ENCODE data around the gene INSL6. TPM values are rescaled to one million over a fixed set of nuclear protein-coding genes. Genes with fewer than 3 reads are reported as not detected.

INSL6 gene
- total RNA-seq (not detected), polyA plus RNA-seq (not detected)

- no peak within 1 kb of the TSS for H3K27ac ChIP-seq (ENCODE audit: low read depth, low read length)
- no peak within 1 kb of the TSS for H3K4me3 ChIP-seq (ENCODE audit: low read length in 2 of 2)
- CTCF ChIA-PET (ENCODE audit: partially characterized antibody) = interaction anchor here (0.9 to 6.8 kb wide), 17 partner anchors 8 to 443 kb away, joined by 3 to 186 read pairs (median 8); partner anchors contain the start of genes CD274, PLGRKT and RIC1
- H3K27me3 ChIP-seq (ENCODE audit: insufficient read depth, low read length) = no peaks in the 10 kb centered on the region
- Mint-ChIP-seq H3K27ac (peak within 1 kb of the TSS in 5 of 7 donors; percentile 8 to 54 (median 17)), H3K4me3 (peak within 1 kb of the TSS in 1 of 8 donors; percentile 48), H3K9me3 (peaks cover 0 to 6% (median 0%) of the 10 kb centered on the region in 8 donors), H3K36me3 (no peaks in the 10 kb centered on the region), H3K4me1 (peaks cover 4 to 13% (median 11%) of the 10 kb centered on the region in 4 donors), H3K27me3 (peaks cover 0 to 1% of the 10 kb centered on the region in 2 donors)
- H3K36me3 ChIP-seq (ENCODE audit: insufficient read depth, low read length) = no peaks in the 10 kb centered on the region
- no peaks in the 10 kb centered on the region for H3K9me3 ChIP-seq (ENCODE audit: control insufficient read depth in 1 of 2, low read length in 2 of 2)
- intact Hi-C loops (cut with micrococcal nuclease) = loop anchor here (5.0 kb wide), 3 partner anchors 142 to 423 kb away; no protein-coding TSS in a partner anchor
- POLR2A ChIA-PET (ENCODE audit: partially characterized antibody) = interaction anchor here (1.4 to 2.6 kb wide), 5 partner anchors 241 to 404 kb away, joined by 6 to 11 read pairs (median 9); partner anchors contain the start of genes CD274 and PLGRKT
- no peak for DNase-seq
- H3K4me1 ChIP-seq (ENCODE audit: insufficient read depth, low read length) = peaks cover 10% of the 10 kb centered on the region
These were observed at the start of gene INSL6 for GRCh38 chr9:5185220-5185840. Gene INSL6, minus strand, starts transcription at chr9:5185639. Its CDS starts 37 bp downstream, at chr9:5185602.

- Histone ChIP-seq H3K4me3 (ENCODE audit: low read length in 2 of 2) (no peak within 1 kb of the TSS), H3K36me3 (ENCODE audit: insufficient read depth, low read length) (no peaks in the 10 kb centered on the region), H3K4me1 (ENCODE audit: insufficient read depth, low read length) (no peaks in the 10 kb centered on the region), H3K27ac (ENCODE audit: low read depth, low read length) (no peak within 1 kb of the TSS), H3K9me3 (ENCODE audit: control insufficient read depth in 1 of 2, low read length in 2 of 2) (no peaks in the 10 kb centered on the region), H3K27me3 (ENCODE audit: insufficient read depth, low read length) (no peaks in the 10 kb centered on the region)
- no peak within 1 kb of the TSS for H3K27ac Mint-ChIP-seq
- no peaks in the 10 kb centered on the region for H3K36me3 Mint-ChIP-seq
- intact Hi-C loops (cut with micrococcal nuclease) = no loop called here
- ChIA-PET CTCF (ENCODE audit: partially characterized antibody) (no interaction called here), POLR2A (ENCODE audit: partially characterized antibody) (no interaction called here)
- no peaks in the 10 kb centered on the region for H3K4me1 Mint-ChIP-seq
- no peak for DNase-seq
- H3K9me3 Mint-ChIP-seq = peaks cover 0 to 4% (median 0%) of the 10 kb centered on the region in 8 donors
- no peak within 1 kb of the TSS for H3K4me3 Mint-ChIP-seq
- H3K27me3 Mint-ChIP-seq = peaks cover 4 to 9% of the 10 kb centered on the region in 2 donors
These were observed 45.8 kb upstream of the INSL6 start, which contains the start of gene INSL4 for GRCh38 chr9:5231212-5231611. Gene INSL4, plus strand, starts transcription at chr9:5231419. Its CDS starts 105 bp downstream, at chr9:5231524.

- Histone ChIP-seq H3K4me3 (ENCODE audit: low read length in 2 of 2) (no peak overlapping the region), H3K27ac (ENCODE audit: low read depth, low read length) (no peak overlapping the region), H3K4me1 (ENCODE audit: insufficient read depth, low read length) (no peaks in the 10 kb centered on the region), H3K36me3 (ENCODE audit: insufficient read depth, low read length) (no peaks in the 10 kb centered on the region), H3K27me3 (ENCODE audit: insufficient read depth, low read length) (no peaks in the 10 kb centered on the region), H3K9me3 (ENCODE audit: control insufficient read depth in 1 of 2, low read length in 2 of 2) (no peaks in the 10 kb centered on the region)
- H3K36me3 Mint-ChIP-seq = no peaks in the 10 kb centered on the region
- CTCF ChIA-PET (ENCODE audit: partially characterized antibody) = no interaction called here
- no peak for DNase-seq
- intact Hi-C loops (cut with micrococcal nuclease) = no loop called here
- H3K4me1 Mint-ChIP-seq = no peaks in the 10 kb centered on the region
- peaks cover 4 to 9% of the 10 kb centered on the region in 2 donors for H3K27me3 Mint-ChIP-seq
- POLR2A ChIA-PET (ENCODE audit: partially characterized antibody) = no interaction called here
- no peak overlapping the region for H3K27ac Mint-ChIP-seq
- peaks cover 0 to 6% (median under 1%) of the 10 kb centered on the region in 8 donors for H3K9me3 Mint-ChIP-seq
- no peak overlapping the region for H3K4me3 Mint-ChIP-seq
These were observed 45.1 kb upstream of the INSL6 start for GRCh38 chr9:5230554-5230953.

GRCh38 chr9:5205071-5205470 is 19.6 kb upstream of the INSL6 start:
- H3K4me3 ChIP-seq (ENCODE audit: low read length in 2 of 2) = no peak overlapping the region
- no peaks in the 10 kb centered on the region for H3K36me3 ChIP-seq (ENCODE audit: insufficient read depth, low read length)
- POLR2A ChIA-PET (ENCODE audit: partially characterized antibody) = no interaction called here
- no peaks in the 10 kb centered on the region for H3K27me3 ChIP-seq (ENCODE audit: insufficient read depth, low read length)
- intact Hi-C loops (cut with micrococcal nuclease) = no loop called here
- no peaks in the 10 kb centered on the region for H3K4me1 ChIP-seq (ENCODE audit: insufficient read depth, low read length)
- no peak overlapping the region for H3K27ac ChIP-seq (ENCODE audit: low read depth, low read length)
- Mint-ChIP-seq H3K27ac (peak overlapping the region in 1 of 7 donors; percentile 84), H3K4me3 (no peak overlapping the region), H3K27me3 (peaks cover 5% of the 10 kb centered on the region in 2 donors), H3K9me3 (peaks cover under 1 to 11% (median 6%) of the 10 kb centered on the region in 8 donors), H3K4me1 (peaks cover 0 to 2% (median 0%) of the 10 kb centered on the region in 4 donors), H3K36me3 (peaks cover 2 to 5% of the 10 kb centered on the region in 2 donors)
- no peak for DNase-seq
- no peaks in the 10 kb centered on the region for H3K9me3 ChIP-seq (ENCODE audit: control insufficient read depth in 1 of 2, low read length in 2 of 2)
- CTCF ChIA-PET (ENCODE audit: partially characterized antibody) = no interaction called here

- no peaks in the 10 kb centered on the region for H3K27me3 ChIP-seq (ENCODE audit: insufficient read depth, low read length)
- H3K4me1 Mint-ChIP-seq = no peaks in the 10 kb centered on the region
- H3K4me3 ChIP-seq (ENCODE audit: low read length in 2 of 2) = no peak overlapping the region
- H3K27ac ChIP-seq (ENCODE audit: low read depth, low read length) = no peak overlapping the region
- ChIA-PET CTCF (ENCODE audit: partially characterized antibody) (interaction anchor here (1.6 to 2.3 kb wide), 3 partner anchors 9 to 405 kb away, joined by 5 to 14 read pairs (median 10); partner anchors contain the start of genes CD274 and INSL6), POLR2A (ENCODE audit: partially characterized antibody) (no interaction called here)
- intact Hi-C loops (cut with micrococcal nuclease) = no loop called here
- H3K27me3 Mint-ChIP-seq = peaks cover 3% of the 10 kb centered on the region in 2 donors
- peaks cover 0 to 13% (median 3%) of the 10 kb centered on the region in 8 donors for H3K9me3 Mint-ChIP-seq
- no peaks in the 10 kb centered on the region for H3K36me3 ChIP-seq (ENCODE audit: insufficient read depth, low read length)
- no peaks in the 10 kb centered on the region for H3K4me1 ChIP-seq (ENCODE audit: insufficient read depth, low read length)
- no peaks in the 10 kb centered on the region for H3K36me3 Mint-ChIP-seq
- DNase-seq = no peak
- no peak overlapping the region for H3K4me3 Mint-ChIP-seq
- H3K27ac Mint-ChIP-seq = no peak overlapping the region
- H3K9me3 ChIP-seq (ENCODE audit: control insufficient read depth in 1 of 2, low read length in 2 of 2) = no peaks in the 10 kb centered on the region
These were observed 10.0 kb upstream of the INSL6 start for GRCh38 chr9:5195463-5195862.

- H3K27ac ChIP-seq (ENCODE audit: low read depth, low read length) = no peak overlapping the region
- Mint-ChIP-seq H3K9me3 (peaks cover 0 to 6% (median 0%) of the 10 kb centered on the region in 8 donors), H3K36me3 (no peaks in the 10 kb centered on the region), H3K4me1 (no peaks in the 10 kb centered on the region), H3K27me3 (no peaks in the 10 kb centered on the region), H3K27ac (no peak overlapping the region), H3K4me3 (no peak overlapping the region)
- ChIA-PET CTCF (ENCODE audit: partially characterized antibody) (interaction anchor here (0.9 to 1.4 kb wide), 2 partner anchors 250 to 397 kb away, joined by 3 to 4 read pairs; no protein-coding TSS in a partner anchor), POLR2A (ENCODE audit: partially characterized antibody) (no interaction called here)
- H3K9me3 ChIP-seq (ENCODE audit: control insufficient read depth in 1 of 2, low read length in 2 of 2) = no peaks in the 10 kb centered on the region
- H3K27me3 ChIP-seq (ENCODE audit: insufficient read depth, low read length) = no peaks in the 10 kb centered on the region
- intact Hi-C loops (cut with micrococcal nuclease) = no loop called here
- no peaks in the 10 kb centered on the region for H3K36me3 ChIP-seq (ENCODE audit: insufficient read depth, low read length)
- no peak overlapping the region for H3K4me3 ChIP-seq (ENCODE audit: low read length in 2 of 2)
- no peak for DNase-seq
- no peaks in the 10 kb centered on the region for H3K4me1 ChIP-seq (ENCODE audit: insufficient read depth, low read length)
These were observed 7.9 kb upstream of the INSL6 start for GRCh38 chr9:5193345-5193744.

- H3K27me3 ChIP-seq (ENCODE audit: insufficient read depth, low read length) = no peaks in the 10 kb centered on the region
- no peak overlapping the region for H3K27ac Mint-ChIP-seq
- no peaks in the 10 kb centered on the region for H3K9me3 Mint-ChIP-seq
- CTCF ChIA-PET (ENCODE audit: partially characterized antibody) = interaction anchor here (0.8 to 1.4 kb wide), 4 partner anchors 233 to 408 kb away, joined by 3 to 4 read pairs (median 4); no protein-coding TSS in a partner anchor
- peaks cover 2% of the 10 kb centered on the region for H3K4me1 ChIP-seq (ENCODE audit: insufficient read depth, low read length)
- H3K4me3 Mint-ChIP-seq = no peak overlapping the region
- no peaks in the 10 kb centered on the region for H3K36me3 ChIP-seq (ENCODE audit: insufficient read depth, low read length)
- peaks cover 0 to 3% (median 2%) of the 10 kb centered on the region in 4 donors for H3K4me1 Mint-ChIP-seq
- H3K9me3 ChIP-seq (ENCODE audit: control insufficient read depth in 1 of 2, low read length in 2 of 2) = no peaks in the 10 kb centered on the region
- H3K27me3 Mint-ChIP-seq = no peaks in the 10 kb centered on the region
- no peaks in the 10 kb centered on the region for H3K36me3 Mint-ChIP-seq
- POLR2A ChIA-PET (ENCODE audit: partially characterized antibody) = no interaction called here
- intact Hi-C loops (cut with micrococcal nuclease) = no loop called here
- no peak for DNase-seq
- no peak overlapping the region for H3K27ac ChIP-seq (ENCODE audit: low read depth, low read length)
- no peak overlapping the region for H3K4me3 ChIP-seq (ENCODE audit: low read length in 2 of 2)
These were observed 6.5 kb upstream of the INSL6 start for GRCh38 chr9:5191985-5192384.

Measured in CD4-positive, alpha-beta memory T cell (primary cell).